Uterus (tissue), 2 donors: ENCODE measurements around the gene CLIC1.

Experiments used
- CTCF ChIP-seq, 4 experiments: fragments of 200-600 bp in 2 of 4; fragments of 450-650 bp in 2 of 4; sonication (generic) in 2 of 4; IDR thresholded peaks; one replicate each; pipeline ENCODE4 v1.5.1; 2016 to 2019; ENCODE audit warnings: antibody characterized with exemption in 4 of 4, mild to moderate bottlenecking in 2 of 4, moderate library complexity in 1 of 4
- POLR2A ChIP-seq, 2 donors: fragments of 450-650 bp; IDR thresholded peaks; one replicate each; pipeline ENCODE4 v1.6.1; 2016; ENCODE audit warnings: antibody characterized with exemption in 2 of 2, mild to moderate bottlenecking in 1 of 2, moderate library complexity in 1 of 2

DNA sequence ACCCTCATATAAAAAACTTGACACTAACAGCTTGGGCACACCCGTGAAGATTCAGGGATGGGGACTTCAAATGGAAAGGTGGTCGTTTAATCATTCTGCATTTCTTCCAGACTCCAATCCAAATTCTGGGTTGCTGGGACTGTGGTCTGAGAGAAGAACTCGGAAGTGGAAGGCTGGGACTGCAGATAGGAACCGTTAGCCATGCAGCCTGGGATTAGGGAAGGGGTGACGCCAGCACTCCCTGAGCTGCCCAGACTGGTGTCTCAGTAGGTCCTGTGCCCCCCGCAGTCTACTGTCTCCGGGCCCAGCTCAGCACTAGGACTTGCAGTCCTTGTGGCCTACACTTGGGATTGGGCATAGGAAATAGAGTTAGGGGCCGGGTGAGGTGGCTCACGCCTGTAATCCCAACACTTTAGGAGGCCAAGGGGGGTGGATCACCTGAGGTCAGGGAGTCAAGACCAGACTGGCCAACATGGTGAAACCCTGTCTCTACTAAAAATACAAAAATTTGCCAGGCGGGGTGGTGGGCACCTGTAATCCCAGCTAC lies 511 bp upstream of the CLIC1 start:
- TF ChIP-seq CTCF (IDR thresholded peaks at IDR 0.05) (no peak), POLR2A (IDR thresholded peaks at IDR 0.05) (no peak)
